GM23338 (cell line): ENCODE data around the gene SYT13. TPM values are rescaled to one million over a fixed set of nuclear protein-coding genes. Genes with fewer than 3 reads are reported as not detected.

Experiments used
- ATAC-seq: fragments of 200-7000 bp; cut with Tn5 transposase; 3 replicates; pipeline ENCODE4 v1.9.1; 2020
- DNase-seq: peaks from one replicate; pipeline ENCODE4 v3.0.0-alpha.2; 2015; ENCODE audit warnings: low spot score
- H2AFZ ChIP-seq: fragments of 200-600 bp; sonication (generic); 2 replicates; pipeline ENCODE4 v1.8.0; 2016; ENCODE audit warnings: antibody characterized with exemption, mild to moderate bottlenecking, moderate library complexity
- H3F3A ChIP-seq: fragments of 200-600 bp; sonication (generic); replicated peaks from 2 replicates; pipeline ENCODE4 v1.8.0; 2017; ENCODE audit warnings: antibody characterized with exemption, mixed run types, low read depth
- H3K27ac ChIP-seq: fragments of 200-600 bp; sonication (generic); 2 replicates; pipeline ENCODE4 v1.6.1; 2016; ENCODE audit warnings: low read depth
- H3K27me3 ChIP-seq: fragments of 200-600 bp; sonication (generic); 2 replicates; pipeline ENCODE4 v1.8.0; 2016; ENCODE audit warnings: mild to moderate bottlenecking, mixed run types, moderate library complexity; ENCODE audit not compliant: insufficient read depth
- H3K36me3 ChIP-seq: fragments of 200-600 bp; sonication (generic); 2 replicates; pipeline ENCODE4 v1.8.0; 2016; ENCODE audit warnings: mild to moderate bottlenecking; ENCODE audit not compliant: insufficient read depth
- H3K4me1 ChIP-seq: fragments of 200-600 bp; sonication (generic); 2 replicates; pipeline ENCODE4 v1.8.0; 2016; ENCODE audit warnings: mild to moderate bottlenecking, moderate library complexity; ENCODE audit not compliant: insufficient read depth
- H3K4me2 ChIP-seq: fragments of 200-600 bp; sonication (generic); 2 replicates; pipeline ENCODE4 v1.7.1; 2017; ENCODE audit warnings: mixed run types
- H3K4me3 ChIP-seq: fragments of 200-600 bp; sonication (generic); 2 replicates; pipeline ENCODE4 v1.6.1; 2016; ENCODE audit warnings: mixed run types
- H3K79me2 ChIP-seq: fragments of 200-600 bp; sonication (generic); replicated peaks from 2 replicates; pipeline ENCODE4 v1.8.0; 2017; ENCODE audit warnings: mild to moderate bottlenecking; ENCODE audit not compliant: insufficient read depth
- H3K9me2 ChIP-seq: fragments of 200-600 bp; sonication (generic); 2 replicates; pipeline ENCODE4 v1.8.0; 2017; ENCODE audit not compliant: insufficient read depth
- H4K20me1 ChIP-seq: fragments of 200-600 bp; sonication (generic); replicated peaks from 2 replicates; pipeline ENCODE4 v1.8.0; 2017; ENCODE audit warnings: mild to moderate bottlenecking; ENCODE audit not compliant: insufficient read depth
- H3K27ac Mint-ChIP-seq: 2 replicates; pipeline ENCODE4 v1.8.0; 2020; ENCODE audit warnings: inconsistent platforms, mild to moderate bottlenecking, moderate library complexity, mixed read lengths
- H3K27me3 Mint-ChIP-seq: 3 replicates; pipeline ENCODE4 v1.8.0; 2022; ENCODE audit warnings: low read depth, mild to moderate bottlenecking, moderate library complexity, mixed read lengths, inconsistent platforms; ENCODE audit not compliant: insufficient read depth, poor library complexity
- H3K36me3 Mint-ChIP-seq: 3 replicates; pipeline ENCODE4 v1.8.0; 2021; ENCODE audit warnings: low read depth, mild to moderate bottlenecking, inconsistent platforms, moderate library complexity, mixed read lengths
- H3K4me1 Mint-ChIP-seq: 3 replicates; pipeline ENCODE4 v1.8.0; 2020; ENCODE audit warnings: mild to moderate bottlenecking, inconsistent platforms, mixed read lengths
- H3K4me3 Mint-ChIP-seq: 3 replicates; pipeline ENCODE4 v1.8.0; 2021; ENCODE audit warnings: moderate library complexity, mild to moderate bottlenecking, inconsistent platforms, mixed read lengths
- H3K9me3 Mint-ChIP-seq: 3 replicates; pipeline ENCODE4 v1.8.0; 2020; ENCODE audit warnings: moderate library complexity, mild to moderate bottlenecking, inconsistent platforms, mixed read lengths
- EZH2 ChIP-seq: fragments of 200-600 bp; sonication (generic); IDR thresholded peaks from one replicate; pipeline ENCODE4 v1.8.0; 2017; ENCODE audit warnings: antibody characterized with exemption, mild to moderate bottlenecking, low read depth; ENCODE audit not compliant: unreplicated experiment
- EZH2phosphoT487 ChIP-seq: fragments of 200-600 bp; sonication (generic); IDR thresholded peaks from one replicate; pipeline ENCODE4 v1.8.1; 2018; ENCODE audit warnings: antibody characterized with exemption; ENCODE audit not compliant: unreplicated experiment
- JUNB ChIP-seq: IDR thresholded peaks from one replicate; pipeline ENCODE4 v1.6.1; 2016; ENCODE audit warnings: antibody characterized with exemption; ENCODE audit not compliant: unreplicated experiment
- NANOG ChIP-seq: IDR thresholded peaks from 2 replicates; pipeline ENCODE4 v1.6.1; 2016; ENCODE audit warnings: antibody characterized with exemption, borderline replicate concordance
- POLR2AphosphoS5 ChIP-seq: IDR thresholded peaks from 2 replicates; pipeline ENCODE4 v1.6.1; 2016; ENCODE audit warnings: antibody characterized with exemption, low read depth
- STAT1 ChIP-seq: IDR thresholded peaks from one replicate; pipeline ENCODE4 v1.6.1; 2016; ENCODE audit warnings: antibody characterized with exemption; ENCODE audit not compliant: unreplicated experiment
- ZNF114 ChIP-seq: fragments of 250-450 bp; sonication (Bioruptor Pico); IDR thresholded peaks from 2 replicates; pipeline ENCODE4 v1.5.0; 2020; ENCODE audit warnings: mild to moderate bottlenecking, moderate library complexity
- ZNF331 ChIP-seq: fragments of 250-450 bp; sonication (Bioruptor Pico); IDR thresholded peaks from 2 replicates; pipeline ENCODE4 v1.5.0; 2020; ENCODE audit warnings: low read depth, mild to moderate bottlenecking, moderate library complexity
- polyA plus RNA-seq: library from polyadenylated mRNA; unstranded; fragments of >200 nt; fragmentation: Nextera tagmentation; extraction: Ambion mirVana; gene quantifications from 2 replicates; pipeline ENCODE4 v1.2.1, GENCODE V29; 2016
- total RNA-seq: library from RNA; depleted of rRNA; stranded (reverse); fragments of >200 nt; shearing (Covaris generic); gene quantifications from 2 replicates; pipeline ENCODE4 v1.2.3, GENCODE V29; 2014
- TF ChIP-seq, protein P1 (sequence below), 2 experiments: fragments of 200-600 bp in 1 of 2; sonication (generic) in 1 of 2; conservative IDR thresholded peaks; 2 replicates each; pipeline versions ENCODE4 v1.5.1 to v1.6.1; 2016 to 2017; ENCODE audit warnings: antibody characterized with exemption in 2 of 2, low read depth in 2 of 2, mild to moderate bottlenecking in 2 of 2, moderate library complexity in 1 of 2
- TF ChIP-seq, protein P2 (sequence below): fragments of 250-450 bp; sonication (Bioruptor Pico); IDR thresholded peaks from 2 replicates; pipeline ENCODE4 v1.5.0; 2020; ENCODE audit warnings: mild to moderate bottlenecking, moderate library complexity
- TF ChIP-seq, protein P3 (sequence below): IDR thresholded peaks from one replicate; pipeline ENCODE4 v1.6.1; 2018; ENCODE audit warnings: antibody characterized with exemption; ENCODE audit not compliant: unreplicated experiment

Gene SYT13
- total and polyA plus RNA-seq, 2 experiments from 2014 or later = 3.4 to 16.3 TPM

GRCh38 chr11:45243967-45244366 is 42.2 kb downstream of the SYT13 start:
- H3K36me3 ChIP-seq = no peaks in the 10 kb centered on the region
- no peaks in the 10 kb centered on the region for H3K27me3 ChIP-seq
- no peak overlapping the region for H2AFZ ChIP-seq
- TF ChIP-seq STAT1 (no peak), POLR2AphosphoS5 (no peak), JUNB (no peak), NANOG (no peak), EZH2 (no peak), ZNF114 (no peak), ZNF331 (no peak), EZH2phosphoT487 (no peak)
- TF ChIP-seq, protein P1, sequence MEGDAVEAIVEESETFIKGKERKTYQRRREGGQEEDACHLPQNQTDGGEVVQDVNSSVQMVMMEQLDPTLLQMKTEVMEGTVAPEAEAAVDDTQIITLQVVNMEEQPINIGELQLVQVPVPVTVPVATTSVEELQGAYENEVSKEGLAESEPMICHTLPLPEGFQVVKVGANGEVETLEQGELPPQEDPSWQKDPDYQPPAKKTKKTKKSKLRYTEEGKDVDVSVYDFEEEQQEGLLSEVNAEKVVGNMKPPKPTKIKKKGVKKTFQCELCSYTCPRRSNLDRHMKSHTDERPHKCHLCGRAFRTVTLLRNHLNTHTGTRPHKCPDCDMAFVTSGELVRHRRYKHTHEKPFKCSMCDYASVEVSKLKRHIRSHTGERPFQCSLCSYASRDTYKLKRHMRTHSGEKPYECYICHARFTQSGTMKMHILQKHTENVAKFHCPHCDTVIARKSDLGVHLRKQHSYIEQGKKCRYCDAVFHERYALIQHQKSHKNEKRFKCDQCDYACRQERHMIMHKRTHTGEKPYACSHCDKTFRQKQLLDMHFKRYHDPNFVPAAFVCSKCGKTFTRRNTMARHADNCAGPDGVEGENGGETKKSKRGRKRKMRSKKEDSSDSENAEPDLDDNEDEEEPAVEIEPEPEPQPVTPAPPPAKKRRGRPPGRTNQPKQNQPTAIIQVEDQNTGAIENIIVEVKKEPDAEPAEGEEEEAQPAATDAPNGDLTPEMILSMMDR (conservative IDR thresholded peaks at IDR 0.05; ENCODE audit: low read depth in 2 of 2) = no peak
- TF ChIP-seq, protein P2, sequence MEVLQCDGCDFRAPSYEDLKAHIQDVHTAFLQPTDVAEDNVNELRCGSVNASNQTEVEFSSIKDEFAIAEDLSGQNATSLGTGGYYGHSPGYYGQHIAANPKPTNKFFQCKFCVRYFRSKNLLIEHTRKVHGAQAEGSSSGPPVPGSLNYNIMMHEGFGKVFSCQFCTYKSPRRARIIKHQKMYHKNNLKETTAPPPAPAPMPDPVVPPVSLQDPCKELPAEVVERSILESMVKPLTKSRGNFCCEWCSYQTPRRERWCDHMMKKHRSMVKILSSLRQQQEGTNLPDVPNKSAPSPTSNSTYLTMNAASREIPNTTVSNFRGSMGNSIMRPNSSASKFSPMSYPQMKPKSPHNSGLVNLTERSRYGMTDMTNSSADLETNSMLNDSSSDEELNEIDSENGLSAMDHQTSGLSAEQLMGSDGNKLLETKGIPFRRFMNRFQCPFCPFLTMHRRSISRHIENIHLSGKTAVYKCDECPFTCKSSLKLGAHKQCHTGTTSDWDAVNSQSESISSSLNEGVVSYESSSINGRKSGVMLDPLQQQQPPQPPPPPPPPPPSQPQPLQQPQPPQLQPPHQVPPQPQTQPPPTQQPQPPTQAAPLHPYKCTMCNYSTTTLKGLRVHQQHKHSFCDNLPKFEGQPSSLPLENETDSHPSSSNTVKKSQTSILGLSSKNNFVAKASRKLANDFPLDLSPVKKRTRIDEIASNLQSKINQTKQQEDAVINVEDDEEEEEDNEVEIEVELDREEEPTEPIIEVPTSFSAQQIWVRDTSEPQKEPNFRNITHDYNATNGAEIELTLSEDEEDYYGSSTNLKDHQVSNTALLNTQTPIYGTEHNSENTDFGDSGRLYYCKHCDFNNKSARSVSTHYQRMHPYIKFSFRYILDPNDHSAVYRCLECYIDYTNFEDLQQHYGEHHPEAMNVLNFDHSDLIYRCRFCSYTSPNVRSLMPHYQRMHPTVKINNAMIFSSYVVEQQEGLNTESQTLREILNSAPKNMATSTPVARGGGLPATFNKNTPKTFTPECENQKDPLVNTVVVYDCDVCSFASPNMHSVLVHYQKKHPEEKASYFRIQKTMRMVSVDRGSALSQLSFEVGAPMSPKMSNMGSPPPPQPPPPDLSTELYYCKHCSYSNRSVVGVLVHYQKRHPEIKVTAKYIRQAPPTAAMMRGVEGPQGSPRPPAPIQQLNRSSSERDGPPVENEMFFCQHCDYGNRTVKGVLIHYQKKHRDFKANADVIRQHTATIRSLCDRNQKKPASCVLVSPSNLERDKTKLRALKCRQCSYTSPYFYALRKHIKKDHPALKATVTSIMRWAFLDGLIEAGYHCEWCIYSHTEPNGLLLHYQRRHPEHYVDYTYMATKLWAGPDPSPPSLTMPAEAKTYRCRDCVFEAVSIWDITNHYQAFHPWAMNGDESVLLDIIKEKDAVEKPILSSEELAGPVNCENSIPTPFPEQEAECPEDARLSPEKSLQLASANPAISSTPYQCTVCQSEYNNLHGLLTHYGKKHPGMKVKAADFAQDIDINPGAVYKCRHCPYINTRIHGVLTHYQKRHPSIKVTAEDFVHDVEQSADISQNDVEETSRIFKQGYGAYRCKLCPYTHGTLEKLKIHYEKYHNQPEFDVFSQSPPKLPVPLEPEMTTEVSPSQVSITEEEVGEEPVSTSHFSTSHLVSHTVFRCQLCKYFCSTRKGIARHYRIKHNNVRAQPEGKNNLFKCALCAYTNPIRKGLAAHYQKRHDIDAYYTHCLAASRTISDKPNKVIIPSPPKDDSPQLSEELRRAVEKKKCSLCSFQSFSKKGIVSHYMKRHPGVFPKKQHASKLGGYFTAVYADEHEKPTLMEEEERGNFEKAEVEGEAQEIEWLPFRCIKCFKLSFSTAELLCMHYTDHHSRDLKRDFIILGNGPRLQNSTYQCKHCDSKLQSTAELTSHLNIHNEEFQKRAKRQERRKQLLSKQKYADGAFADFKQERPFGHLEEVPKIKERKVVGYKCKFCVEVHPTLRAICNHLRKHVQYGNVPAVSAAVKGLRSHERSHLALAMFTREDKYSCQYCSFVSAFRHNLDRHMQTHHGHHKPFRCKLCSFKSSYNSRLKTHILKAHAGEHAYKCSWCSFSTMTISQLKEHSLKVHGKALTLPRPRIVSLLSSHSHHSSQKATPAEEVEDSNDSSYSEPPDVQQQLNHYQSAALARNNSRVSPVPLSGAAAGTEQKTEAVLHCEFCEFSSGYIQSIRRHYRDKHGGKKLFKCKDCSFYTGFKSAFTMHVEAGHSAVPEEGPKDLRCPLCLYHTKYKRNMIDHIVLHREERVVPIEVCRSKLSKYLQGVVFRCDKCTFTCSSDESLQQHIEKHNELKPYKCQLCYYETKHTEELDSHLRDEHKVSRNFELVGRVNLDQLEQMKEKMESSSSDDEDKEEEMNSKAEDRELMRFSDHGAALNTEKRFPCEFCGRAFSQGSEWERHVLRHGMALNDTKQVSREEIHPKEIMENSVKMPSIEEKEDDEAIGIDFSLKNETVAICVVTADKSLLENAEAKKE (CRISPR knock-in tag) = no peak
- TF ChIP-seq, protein P3, sequence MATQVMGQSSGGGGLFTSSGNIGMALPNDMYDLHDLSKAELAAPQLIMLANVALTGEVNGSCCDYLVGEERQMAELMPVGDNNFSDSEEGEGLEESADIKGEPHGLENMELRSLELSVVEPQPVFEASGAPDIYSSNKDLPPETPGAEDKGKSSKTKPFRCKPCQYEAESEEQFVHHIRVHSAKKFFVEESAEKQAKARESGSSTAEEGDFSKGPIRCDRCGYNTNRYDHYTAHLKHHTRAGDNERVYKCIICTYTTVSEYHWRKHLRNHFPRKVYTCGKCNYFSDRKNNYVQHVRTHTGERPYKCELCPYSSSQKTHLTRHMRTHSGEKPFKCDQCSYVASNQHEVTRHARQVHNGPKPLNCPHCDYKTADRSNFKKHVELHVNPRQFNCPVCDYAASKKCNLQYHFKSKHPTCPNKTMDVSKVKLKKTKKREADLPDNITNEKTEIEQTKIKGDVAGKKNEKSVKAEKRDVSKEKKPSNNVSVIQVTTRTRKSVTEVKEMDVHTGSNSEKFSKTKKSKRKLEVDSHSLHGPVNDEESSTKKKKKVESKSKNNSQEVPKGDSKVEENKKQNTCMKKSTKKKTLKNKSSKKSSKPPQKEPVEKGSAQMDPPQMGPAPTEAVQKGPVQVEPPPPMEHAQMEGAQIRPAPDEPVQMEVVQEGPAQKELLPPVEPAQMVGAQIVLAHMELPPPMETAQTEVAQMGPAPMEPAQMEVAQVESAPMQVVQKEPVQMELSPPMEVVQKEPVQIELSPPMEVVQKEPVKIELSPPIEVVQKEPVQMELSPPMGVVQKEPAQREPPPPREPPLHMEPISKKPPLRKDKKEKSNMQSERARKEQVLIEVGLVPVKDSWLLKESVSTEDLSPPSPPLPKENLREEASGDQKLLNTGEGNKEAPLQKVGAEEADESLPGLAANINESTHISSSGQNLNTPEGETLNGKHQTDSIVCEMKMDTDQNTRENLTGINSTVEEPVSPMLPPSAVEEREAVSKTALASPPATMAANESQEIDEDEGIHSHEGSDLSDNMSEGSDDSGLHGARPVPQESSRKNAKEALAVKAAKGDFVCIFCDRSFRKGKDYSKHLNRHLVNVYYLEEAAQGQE = no peak
- no peaks in the 10 kb centered on the region for H3K79me2 ChIP-seq
- DNase-seq (no peak), ATAC-seq (no peak)
- Mint-ChIP-seq H3K9me3 (peaks cover 4% of the 10 kb centered on the region; the same call in 2 of the 3 replicates), H3K4me1 (no peaks in the 10 kb centered on the region), H3K4me3 (no peak overlapping the region), H3K36me3 (no peaks in the 10 kb centered on the region), H3K27ac (no peak overlapping the region), H3K27me3 (peaks cover 6% of the 10 kb centered on the region)
- H3K4me3 ChIP-seq = no peak overlapping the region
- H3K27ac ChIP-seq = no peak overlapping the region
- peaks cover 2% of the 10 kb centered on the region; the same call in 1 of the 2 replicates for H4K20me1 ChIP-seq
- H3F3A ChIP-seq = no peaks in the 10 kb centered on the region
- no peaks in the 10 kb centered on the region for H3K4me1 ChIP-seq
- H3K9me2 ChIP-seq = no peaks in the 10 kb centered on the region
- no peak overlapping the region for H3K4me2 ChIP-seq
